A549 (cell line): ENCODE measurements around the gene NCF2. TPM values are rescaled to one million over a fixed set of nuclear protein-coding genes. Genes with fewer than 3 reads are reported as not detected.

Experiments used
- ATAC-seq, 2 experiments: fragments of 200-7000 bp in 1 of 2; fragments of >200 bp in 1 of 2; cut with Nextera tagmentation in 1 of 2; cut with Tn5 transposase in 1 of 2; 3 replicates each; pipeline versions ENCODE4 v1.8.0 to v1.9.1; 2018 to 2020; ENCODE audit warnings: mild to moderate bottlenecking in 1 of 2, moderate library complexity in 1 of 2
- CTCF ChIA-PET: fragments of 300-600 bp; sonication (Branson Sonifier 250); formaldehyde crosslinking; extraction: SDS; loops from one replicate; lab custom pipeline; 2021; ENCODE audit warnings: antibody characterized with exemption, inconsistent platforms; lab: Yijun Ruan, JAX
- POLR2A ChIA-PET: fragments of 350-600 bp; formaldehyde crosslinking; extraction: SDS; loops from one replicate; lab custom pipeline; 2021; ENCODE audit warnings: antibody characterized with exemption, inconsistent platforms; lab: Yijun Ruan, JAX
- DNase-seq, 2 experiments: peaks; one replicate each; pipeline versions ENCODE4 v3.0.0 to v3.0.0-alpha.2; 2011 to 2016; ENCODE audit warnings: low read depth in 1 of 2, low spot score in 1 of 2
- FAIRE-seq: peaks from 2 replicates; lab custom pipeline; 2011; peaks lifted over from hg19 to GRCh38; lab: Jason Lieb, UNC
- H3K27ac ChIP-seq, 2 experiments: fragments of >200 bp; sonication (Bioruptor Twin); formaldehyde crosslinking; 3 replicates each; pipeline ENCODE4 v1.5.1; 2016 to 2017
- H3K4me1 ChIP-seq: fragments of >200 bp; sonication (Bioruptor Twin); formaldehyde crosslinking; 3 replicates; pipeline ENCODE4 v1.6.1; 2016
- H3K4me2 ChIP-seq: fragments of >200 bp; sonication (Bioruptor Twin); formaldehyde crosslinking; 3 replicates; pipeline ENCODE4 v1.6.1; 2016
- H3K4me3 ChIP-seq: fragments of >200 bp; sonication (Bioruptor Twin); formaldehyde crosslinking; 3 replicates; pipeline ENCODE4 v1.5.1; 2016
- H3K9me3 ChIP-seq: fragments of >200 bp; sonication (Bioruptor Twin); formaldehyde crosslinking; 3 replicates; pipeline ENCODE4 v1.6.1; 2016
- CBX2 ChIP-seq: fragments of 200-600 bp; sonication (generic); IDR thresholded peaks from 2 replicates; pipeline ENCODE4 v1.6.1; 2016; ENCODE audit warnings: low read depth, mild to moderate bottlenecking, borderline replicate concordance
- EHF ChIP-seq: fragments of 250-450 bp; sonication (Bioruptor Pico); IDR thresholded peaks from 2 replicates; pipeline ENCODE4 v1.5.0; 2020; ENCODE audit warnings: mild to moderate bottlenecking
- EHMT2 ChIP-seq: fragments of 200-600 bp; sonication (generic); IDR thresholded peaks from 2 replicates; pipeline ENCODE4 v1.6.1; 2016; ENCODE audit warnings: antibody characterized with exemption, low read depth, mild to moderate bottlenecking, moderate library complexity
- EP300 ChIP-seq, 2 experiments: fragments of >200 bp; sonication (Bioruptor Twin); formaldehyde crosslinking; IDR thresholded peaks; 2 replicates in 1 of 2; 3 replicates in 1 of 2; pipeline ENCODE4 v1.6.1; 2016 to 2017
- FOSL2 ChIP-seq, 2 experiments: fragments of 450-650 bp in 1 of 2; fragments of >200 bp in 1 of 2; sonication (Bioruptor Twin) in 1 of 2; formaldehyde crosslinking; IDR thresholded peaks; 2 replicates each; pipeline versions ENCODE4 v1.5.0 to v1.6.1; 2016 to 2020; ENCODE audit warnings: mild to moderate bottlenecking in 1 of 2, moderate library complexity in 1 of 2
- HDAC2 ChIP-seq: fragments of 200-600 bp; sonication (generic); IDR thresholded peaks from 2 replicates; pipeline ENCODE4 v1.6.1; 2016
- HEYL ChIP-seq: fragments of 250-450 bp; sonication (Bioruptor Pico); IDR thresholded peaks from 2 replicates; pipeline ENCODE4 v1.8.0; 2021; ENCODE audit warnings: mild to moderate bottlenecking, moderate library complexity
- HOXA7 ChIP-seq: fragments of 250-450 bp; sonication (Bioruptor Pico); IDR thresholded peaks from 2 replicates; pipeline ENCODE4 v1.5.0; 2020; ENCODE audit warnings: mild to moderate bottlenecking, moderate library complexity
- JUNB ChIP-seq: fragments of >200 bp; sonication (Bioruptor Twin); formaldehyde crosslinking; IDR thresholded peaks from 2 replicates; pipeline ENCODE4 v1.6.1; 2016
- MAFK ChIP-seq: fragments of 450-650 bp; IDR thresholded peaks from 2 replicates; pipeline ENCODE4 v1.6.1; 2014; ENCODE audit not compliant: partially characterized antibody
- MAX ChIP-seq: IDR thresholded peaks from 2 replicates; pipeline ENCODE4 v1.6.1; 2012
- RCOR1 ChIP-seq: fragments of 150-350 bp; IDR thresholded peaks from 2 replicates; pipeline ENCODE4 v1.6.1; 2014; ENCODE audit warnings: antibody characterized with exemption, low read length, low read depth
- RFX5 ChIP-seq: fragments of 450-650 bp; IDR thresholded peaks from 2 replicates; pipeline ENCODE4 v1.7.1; 2014; ENCODE audit warnings: antibody characterized with exemption, mild to moderate bottlenecking, moderate library complexity
- RNF2 ChIP-seq: fragments of 200-600 bp; sonication (generic); IDR thresholded peaks from 2 replicates; pipeline ENCODE4 v1.6.1; 2016; ENCODE audit warnings: low read depth, mild to moderate bottlenecking, antibody characterized with exemption, moderate library complexity, borderline replicate concordance
- SMC3 ChIP-seq: fragments of >200 bp; sonication (Bioruptor Twin); formaldehyde crosslinking; IDR thresholded peaks from 3 replicates; pipeline ENCODE4 v1.6.1; 2018; ENCODE audit warnings: inconsistent platforms
- ZFP36 ChIP-seq: fragments of 450-650 bp; IDR thresholded peaks from 2 replicates; pipeline ENCODE4 v1.6.1; 2014; ENCODE audit warnings: borderline replicate concordance; ENCODE audit not compliant: partially characterized antibody
- WGBS: methylation state at CpG from one replicate; pipeline ENCODE4 v1.1.6; 2017; ENCODE audit errors: missing lambda C conversion rate; 5-methylcytosine and 5-hydroxymethylcytosine counted together
- polyA plus RNA-seq, 4 experiments: library from polyadenylated mRNA; depleted of rRNA in 3 of 4; stranded (reverse); fragments of >200 nt; fragmentation: RNase III in 1 of 4; extraction: RNeasy Plus Mini Kit Qiagen cat#74134 plus additional on column Dnase treatment in 1 of 4; gene quantifications; 2 replicates in 3 of 4; 3 replicates in 1 of 4; pipeline ENCODE4 v1.2.3, GENCODE V29; 2011 to 2017
- TF ChIP-seq, protein P1 (sequence below): fragments of 250-450 bp; sonication (Bioruptor Pico); IDR thresholded peaks from 2 replicates; pipeline ENCODE4 v1.5.0; 2020; ENCODE audit warnings: low read depth, mild to moderate bottlenecking, moderate library complexity
- TF ChIP-seq, protein P2 (sequence below): fragments of >200 bp; sonication (Bioruptor Twin); formaldehyde crosslinking; IDR thresholded peaks from 3 replicates; pipeline ENCODE4 v1.5.1; 2016
- TF ChIP-seq, protein P3 (sequence below): fragments of 150-350 bp; IDR thresholded peaks from 2 replicates; pipeline ENCODE4 v1.6.1; 2014; ENCODE audit warnings: low read depth, mild to moderate bottlenecking, low read length
- TF ChIP-seq, protein P4 (sequence below): fragments of >200 bp; sonication (Bioruptor Twin); formaldehyde crosslinking; IDR thresholded peaks from 2 replicates; pipeline ENCODE4 v1.6.1; 2016

NCF2 gene
- polyA plus RNA-seq, 2 of the 4 experiments (the other 2 are of a cell fraction) = 4.5 to 4.6 TPM

DNA sequence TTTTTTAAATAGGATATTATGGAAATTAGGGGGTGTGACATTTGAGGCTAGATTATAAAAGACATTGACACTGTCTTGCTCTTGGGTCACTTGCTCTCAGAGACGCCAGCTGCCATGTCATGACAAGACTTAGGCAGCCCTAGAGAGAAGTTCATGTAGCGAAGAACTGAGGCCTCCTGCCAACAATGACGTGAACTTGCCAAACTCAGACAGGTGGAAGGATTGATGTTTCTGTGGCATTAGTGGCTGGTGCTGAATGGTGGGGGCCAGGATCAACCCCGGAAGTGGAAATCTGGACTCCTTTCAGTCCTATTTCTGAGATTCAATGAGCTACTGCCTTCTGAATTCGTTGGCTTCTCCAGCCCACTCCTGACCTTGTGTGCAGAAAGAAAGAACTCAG lies 14.7 kb downstream of the NCF2 start:
- no peaks in the 10 kb centered on the region for H3K9me3 ChIP-seq
- no peaks in the 10 kb centered on the region for H3K4me1 ChIP-seq
- ChIA-PET POLR2A (no interaction called here), CTCF (interaction anchor here (0.8 kb wide), 1 partner anchor 1088 kb away, joined by 3 read pairs; no protein-coding TSS in a partner anchor)
- ATAC-seq (no peak), FAIRE-seq (no peak), DNase-seq (no peak)
- H3K27ac ChIP-seq = no peak overlapping the region
- H3K4me2 ChIP-seq = no peak overlapping the region
- TF ChIP-seq HEYL (CRISPR knock-in tag) (no peak), EHMT2 (no peak), HDAC2 (no peak), RNF2 (no peak), FOSL2 (IDR thresholded peaks at IDR 0.05) (no peak), FOSL2 (CRISPR knock-in tag; IDR thresholded peaks at IDR 0.05) (no peak), RCOR1 (no peak), CBX2 (no peak), EHF (CRISPR knock-in tag) (no peak), ZFP36 (no peak), JUNB (no peak), HOXA7 (CRISPR knock-in tag) (no peak), SMC3 (no peak), RFX5 (no peak), MAFK (no peak)
- TF ChIP-seq, protein P1, sequence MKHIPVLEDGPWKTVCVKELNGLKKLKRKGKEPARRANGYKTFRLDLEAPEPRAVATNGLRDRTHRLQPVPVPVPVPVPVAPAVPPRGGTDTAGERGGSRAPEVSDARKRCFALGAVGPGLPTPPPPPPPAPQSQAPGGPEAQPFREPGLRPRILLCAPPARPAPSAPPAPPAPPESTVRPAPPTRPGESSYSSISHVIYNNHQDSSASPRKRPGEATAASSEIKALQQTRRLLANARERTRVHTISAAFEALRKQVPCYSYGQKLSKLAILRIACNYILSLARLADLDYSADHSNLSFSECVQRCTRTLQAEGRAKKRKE (CRISPR knock-in tag) = no peak
- TF ChIP-seq, protein P2, sequence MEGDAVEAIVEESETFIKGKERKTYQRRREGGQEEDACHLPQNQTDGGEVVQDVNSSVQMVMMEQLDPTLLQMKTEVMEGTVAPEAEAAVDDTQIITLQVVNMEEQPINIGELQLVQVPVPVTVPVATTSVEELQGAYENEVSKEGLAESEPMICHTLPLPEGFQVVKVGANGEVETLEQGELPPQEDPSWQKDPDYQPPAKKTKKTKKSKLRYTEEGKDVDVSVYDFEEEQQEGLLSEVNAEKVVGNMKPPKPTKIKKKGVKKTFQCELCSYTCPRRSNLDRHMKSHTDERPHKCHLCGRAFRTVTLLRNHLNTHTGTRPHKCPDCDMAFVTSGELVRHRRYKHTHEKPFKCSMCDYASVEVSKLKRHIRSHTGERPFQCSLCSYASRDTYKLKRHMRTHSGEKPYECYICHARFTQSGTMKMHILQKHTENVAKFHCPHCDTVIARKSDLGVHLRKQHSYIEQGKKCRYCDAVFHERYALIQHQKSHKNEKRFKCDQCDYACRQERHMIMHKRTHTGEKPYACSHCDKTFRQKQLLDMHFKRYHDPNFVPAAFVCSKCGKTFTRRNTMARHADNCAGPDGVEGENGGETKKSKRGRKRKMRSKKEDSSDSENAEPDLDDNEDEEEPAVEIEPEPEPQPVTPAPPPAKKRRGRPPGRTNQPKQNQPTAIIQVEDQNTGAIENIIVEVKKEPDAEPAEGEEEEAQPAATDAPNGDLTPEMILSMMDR = no peak
- TF ChIP-seq, protein P3, sequence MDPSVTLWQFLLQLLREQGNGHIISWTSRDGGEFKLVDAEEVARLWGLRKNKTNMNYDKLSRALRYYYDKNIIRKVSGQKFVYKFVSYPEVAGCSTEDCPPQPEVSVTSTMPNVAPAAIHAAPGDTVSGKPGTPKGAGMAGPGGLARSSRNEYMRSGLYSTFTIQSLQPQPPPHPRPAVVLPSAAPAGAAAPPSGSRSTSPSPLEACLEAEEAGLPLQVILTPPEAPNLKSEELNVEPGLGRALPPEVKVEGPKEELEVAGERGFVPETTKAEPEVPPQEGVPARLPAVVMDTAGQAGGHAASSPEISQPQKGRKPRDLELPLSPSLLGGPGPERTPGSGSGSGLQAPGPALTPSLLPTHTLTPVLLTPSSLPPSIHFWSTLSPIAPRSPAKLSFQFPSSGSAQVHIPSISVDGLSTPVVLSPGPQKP = no peak
- no peak overlapping the region for H3K4me3 ChIP-seq
- WGBS = 67% methylated on average over 5 of the region's 5 CpGs

- H3K4me1 ChIP-seq = peaks cover 16% of the 10 kb centered on the region
- no peak overlapping the region for H3K27ac ChIP-seq
- ChIA-PET POLR2A (no interaction called here), CTCF (interaction anchor here (0.6 to 1.4 kb wide), 2 partner anchors 50 to 1419 kb away, joined by 3 to 5 read pairs; no protein-coding TSS in a partner anchor)
- H3K4me3 ChIP-seq = no peak overlapping the region
- TF ChIP-seq MAX = no peak
- TF ChIP-seq RCOR1 = no peak
- TF ChIP-seq, protein P4, sequence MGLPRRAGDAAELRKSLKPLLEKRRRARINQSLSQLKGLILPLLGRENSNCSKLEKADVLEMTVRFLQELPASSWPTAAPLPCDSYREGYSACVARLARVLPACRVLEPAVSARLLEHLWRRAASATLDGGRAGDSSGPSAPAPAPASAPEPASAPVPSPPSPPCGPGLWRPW = no peak
- no peak for TF ChIP-seq EP300 (IDR thresholded peaks at IDR 0.05)
- FAIRE-seq = no peak
- 27% methylated on average over 1 of the region's 1 CpG for WGBS
- H3K9me3 ChIP-seq = no peaks in the 10 kb centered on the region
- no peak overlapping the region for H3K4me2 ChIP-seq
- no peak for DNase-seq
- no peak for ATAC-seq
Observed at GRCh38 chr1:183572721-183573120, 17.5 kb downstream of the NCF2 start.
